ENCODE results near the gene IL12A. TPM values are rescaled to one million over a fixed set of nuclear protein-coding genes. Genes with fewer than 3 reads are reported as not detected.

The IL12A gene
- total and polyA plus RNA-seq, 7 experiments from 2014 or later, result 0.17 to 1.8 (median 0.93) TPM

Other genes with a start within 250 kb of the IL12A start
- not detected for gene SCHIP1, start 149.0 kb upstream of the IL12A start, total RNA-seq
- gene SCHIP1, start 149.0 kb upstream of the IL12A start, polyA plus RNA-seq, result not detected
- gene C3orf80, start 236.6 kb downstream of the IL12A start, total RNA-seq, result under 1 TPM in 1 of 5 experiments, not detected in 4; 0.19 TPM
- gene C3orf80, start 236.6 kb downstream of the IL12A start, polyA plus RNA-seq, result not detected

All from naive thymus-derived CD4-positive, alpha-beta T cell (primary cell).